Endodermal cell (in vitro differentiated cells): ENCODE results near the gene ZNF783. TPM values are rescaled to one million over a fixed set of nuclear protein-coding genes. Genes with fewer than 3 reads are reported as not detected.

Experiments used
- DNase-seq: peaks from one replicate; pipeline ENCODE4 v3.0.0-alpha.2; 2017
- H3K27ac ChIP-seq: 2 replicates; pipeline ENCODE4 v1.5.1; 2013; ENCODE audit warnings: mild to moderate bottlenecking, low read depth, low read length, moderate library complexity
- H3K27me3 ChIP-seq: 2 replicates; pipeline ENCODE4 v1.6.1; 2013; ENCODE audit warnings: mild to moderate bottlenecking, low read length, moderate library complexity; ENCODE audit not compliant: insufficient read depth, control insufficient read depth, poor library complexity, severe bottlenecking
- H3K36me3 ChIP-seq: 2 replicates; pipeline ENCODE4 v1.7.0; 2013; ENCODE audit warnings: mild to moderate bottlenecking, low read length, moderate library complexity; ENCODE audit not compliant: control insufficient read depth, insufficient read depth
- H3K4me1 ChIP-seq: one replicate; pipeline ENCODE4 v1.7.0; 2013; ENCODE audit warnings: low read length; ENCODE audit not compliant: control insufficient read depth, insufficient read depth
- H3K4me3 ChIP-seq: 2 replicates; pipeline ENCODE4 v1.5.1; 2013; ENCODE audit warnings: mild to moderate bottlenecking, low read length, moderate library complexity
- H3K9ac ChIP-seq: 2 replicates; pipeline ENCODE4 v1.6.1; 2013; ENCODE audit warnings: mild to moderate bottlenecking, low read length, moderate library complexity; ENCODE audit not compliant: poor library complexity, severe bottlenecking; ENCODE audit errors: extremely low read depth
- H3K9me3 ChIP-seq: 2 replicates; pipeline ENCODE4 v1.6.1; 2013; ENCODE audit warnings: mild to moderate bottlenecking, low read length, moderate library complexity; ENCODE audit not compliant: control insufficient read depth
- H3K27ac Mint-ChIP-seq: 2 replicates; pipeline ENCODE4 v1.8.0; 2020; ENCODE audit warnings: mixed read lengths
- H3K27me3 Mint-ChIP-seq: 2 replicates; pipeline ENCODE4 v1.8.0; 2021; ENCODE audit warnings: mild to moderate bottlenecking, mixed read lengths; ENCODE audit not compliant: insufficient read depth
- H3K36me3 Mint-ChIP-seq: 2 replicates; pipeline ENCODE4 v1.8.0; 2020; ENCODE audit warnings: low read depth, mixed read lengths
- H3K4me1 Mint-ChIP-seq: 2 replicates; pipeline ENCODE4 v1.8.0; 2020; ENCODE audit warnings: mixed read lengths
- H3K4me3 Mint-ChIP-seq: 2 replicates; pipeline ENCODE4 v1.8.0; 2020; ENCODE audit warnings: mild to moderate bottlenecking, moderate library complexity, mixed read lengths
- H3K9me3 Mint-ChIP-seq: 2 replicates; pipeline ENCODE4 v1.8.0; 2020; ENCODE audit warnings: mild to moderate bottlenecking, mixed read lengths
- CTCF ChIP-seq: fragments of 200-600 bp; sonication (generic); conservative IDR thresholded peaks from 2 replicates; pipeline ENCODE4 v1.5.0; 2021; ENCODE audit warnings: antibody characterized with exemption, mild to moderate bottlenecking
- WGBS, 2 experiments: methylation state at CpG; one replicate each; pipeline versions ENCODE4 v1.1.5 to v1.1.7; 2013; ENCODE audit warnings: missing lambda C conversion rate in 2 of 2, mixed read lengths in 1 of 2; ENCODE audit not compliant: insufficient coverage in 1 of 2, insufficient read length in 1 of 2; 5-methylcytosine and 5-hydroxymethylcytosine counted together
- total RNA-seq, 2 donors: library from RNA; stranded (reverse); fragmentation: NEBNext Ultra II Directional in 1 of 2; extraction: Animal tissue kit (Norgen Biotek cat#: 25700) in 1 of 2; gene quantifications; 2 replicates in 1 of 2; 3 replicates in 1 of 2; pipeline ENCODE4 v1.2.1, GENCODE V29; 2021

The ZNF783 gene
- total RNA-seq, 2 donors from 2014 or later = 12.1 to 13.2 TPM

GRCh38 chr7:149333321-149333717 is 71.3 kb downstream of the ZNF783 start:
- H3K27ac ChIP-seq = no peak overlapping the region
- no peaks in the 10 kb centered on the region for H3K9me3 ChIP-seq
- H3K9me3 Mint-ChIP-seq = peaks cover 8% of the 10 kb centered on the region
- no peak overlapping the region for H3K4me3 Mint-ChIP-seq
- DNase-seq = no peak
- no peaks in the 10 kb centered on the region for H3K4me1 Mint-ChIP-seq
- H3K4me1 ChIP-seq = no peaks in the 10 kb centered on the region
- no peak overlapping the region for H3K9ac ChIP-seq
- H3K27me3 Mint-ChIP-seq = peaks cover 4% of the 10 kb centered on the region
- H3K27ac Mint-ChIP-seq = no peak overlapping the region
- H3K36me3 ChIP-seq = no peaks in the 10 kb centered on the region
- no peak for TF ChIP-seq CTCF
- no peaks in the 10 kb centered on the region for H3K27me3 ChIP-seq
- H3K36me3 Mint-ChIP-seq = peaks cover 2% of the 10 kb centered on the region
- no peak overlapping the region for H3K4me3 ChIP-seq

GRCh38 chr7:149334219-149334618 is 72.2 kb downstream of the ZNF783 start:
- Histone ChIP-seq H3K36me3 (no peaks in the 10 kb centered on the region), H3K27me3 (no peaks in the 10 kb centered on the region), H3K9me3 (no peaks in the 10 kb centered on the region), H3K9ac (no peak overlapping the region), H3K4me1 (no peaks in the 10 kb centered on the region), H3K4me3 (no peak overlapping the region), H3K27ac (no peak overlapping the region)
- peak; percentile 35 for TF ChIP-seq CTCF
- DNase-seq = no peak
- Mint-ChIP-seq H3K4me3 (no peak overlapping the region), H3K27ac (no peak overlapping the region), H3K4me1 (no peaks in the 10 kb centered on the region), H3K9me3 (peaks cover 8% of the 10 kb centered on the region), H3K27me3 (peaks cover 4% of the 10 kb centered on the region), H3K36me3 (peaks cover 2% of the 10 kb centered on the region)
- 70% methylated on average over 2 of the region's 2 CpGs; no CpG with 5 or more reads in 1 of the 2 experiments for WGBS, 2 experiments

Other genes with a start within 250 kb of the ZNF783 start
- 100 to 1,000 TPM; 369 to 402 TPM for gene PDIA4, start 233.7 kb upstream of the ZNF783 start, total RNA-seq
- gene ZNF786, start 171.5 kb upstream of the ZNF783 start, total RNA-seq = 10 to 100 TPM; 12.0 to 13.3 TPM
- 1 to 10 TPM; 2.1 to 2.7 TPM for gene ZNF425, start 135.9 kb upstream of the ZNF783 start, total RNA-seq
- 10 to 100 TPM; 13.4 to 21.2 TPM for gene ZNF398, start 114.7 kb upstream of the ZNF783 start, total RNA-seq
- gene ZNF282, start 66.7 kb upstream of the ZNF783 start, total RNA-seq = 10 to 100 TPM; 28.8 to 29.8 TPM
- 10 to 100 TPM; 15.8 to 17.6 TPM for gene ZNF212, start 22.5 kb upstream of the ZNF783 start, total RNA-seq
- 10 to 100 TPM in 1 of 2 donors, 1 to 10 TPM in 1; 9.7 to 11.1 TPM for gene ZNF777, start 198.9 kb downstream of the ZNF783 start, total RNA-seq
- 10 to 100 TPM; 20.1 to 22.3 TPM for gene ZNF746, start 235.6 kb downstream of the ZNF783 start, total RNA-seq